HFF-Myc (cell line): ENCODE data around the gene ALDH4A1.

ENCODE experiments used
- DNase-seq: peaks from one replicate; pipeline ENCODE4 v3.0.0-alpha.2; 2011; ENCODE audit warnings: low read depth; ENCODE audit errors: extremely low read depth
- H3K4me3 ChIP-seq: replicated peaks from 2 replicates; pipeline ENCODE4 v1.5.1; 2011; ENCODE audit warnings: low read depth, mild to moderate bottlenecking, control low read depth, low read length
- TF ChIP-seq, protein P1 (sequence below): IDR thresholded peaks from 2 replicates; pipeline ENCODE4 v1.5.1; 2012; ENCODE audit warnings: mild to moderate bottlenecking, low read depth, low read length, control low read depth; ENCODE audit errors: missing control alignments

ALDH4A1 gene

DNA sequence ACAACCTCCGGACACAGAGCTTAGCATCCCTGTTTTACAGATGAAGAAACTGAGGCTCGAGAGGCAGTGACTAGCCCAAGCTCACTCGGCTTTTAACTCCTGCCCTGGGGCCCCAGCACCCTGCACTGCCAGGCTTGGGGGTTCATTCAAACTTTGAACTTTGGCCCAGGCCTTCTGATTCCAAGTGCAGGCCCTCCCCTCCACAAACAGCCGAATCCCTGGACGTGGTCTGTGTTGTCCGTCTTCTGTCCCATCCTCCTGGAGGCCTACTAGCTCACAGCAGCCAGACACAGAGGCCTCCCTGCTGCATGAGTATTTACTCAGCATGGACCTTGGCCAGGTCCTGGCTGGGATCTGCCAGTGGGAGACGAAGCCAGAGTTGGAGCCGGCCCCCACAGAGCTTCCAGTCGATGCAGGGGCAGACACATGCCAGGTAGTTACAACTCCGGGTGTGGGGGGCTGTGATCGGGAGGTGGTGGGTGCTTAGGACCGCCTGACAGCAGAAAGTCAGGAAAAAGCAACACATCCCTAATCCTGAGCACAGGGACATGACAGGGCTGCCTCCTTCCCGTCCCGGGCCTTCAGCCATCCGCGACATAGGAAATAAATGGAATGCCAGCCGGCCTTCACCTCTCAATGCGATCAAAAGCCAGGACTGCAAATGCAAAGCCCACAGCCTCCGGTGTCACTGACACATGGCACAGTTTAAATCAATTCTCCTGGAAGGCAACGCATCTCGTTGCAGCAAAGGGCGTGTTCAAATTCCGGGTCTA, 46.7 kb upstream of the ALDH4A1 start:
- H3K4me3 ChIP-seq, result peak overlapping the region; percentile 41
- DNase-seq, result no peak
- TF ChIP-seq, protein P1, sequence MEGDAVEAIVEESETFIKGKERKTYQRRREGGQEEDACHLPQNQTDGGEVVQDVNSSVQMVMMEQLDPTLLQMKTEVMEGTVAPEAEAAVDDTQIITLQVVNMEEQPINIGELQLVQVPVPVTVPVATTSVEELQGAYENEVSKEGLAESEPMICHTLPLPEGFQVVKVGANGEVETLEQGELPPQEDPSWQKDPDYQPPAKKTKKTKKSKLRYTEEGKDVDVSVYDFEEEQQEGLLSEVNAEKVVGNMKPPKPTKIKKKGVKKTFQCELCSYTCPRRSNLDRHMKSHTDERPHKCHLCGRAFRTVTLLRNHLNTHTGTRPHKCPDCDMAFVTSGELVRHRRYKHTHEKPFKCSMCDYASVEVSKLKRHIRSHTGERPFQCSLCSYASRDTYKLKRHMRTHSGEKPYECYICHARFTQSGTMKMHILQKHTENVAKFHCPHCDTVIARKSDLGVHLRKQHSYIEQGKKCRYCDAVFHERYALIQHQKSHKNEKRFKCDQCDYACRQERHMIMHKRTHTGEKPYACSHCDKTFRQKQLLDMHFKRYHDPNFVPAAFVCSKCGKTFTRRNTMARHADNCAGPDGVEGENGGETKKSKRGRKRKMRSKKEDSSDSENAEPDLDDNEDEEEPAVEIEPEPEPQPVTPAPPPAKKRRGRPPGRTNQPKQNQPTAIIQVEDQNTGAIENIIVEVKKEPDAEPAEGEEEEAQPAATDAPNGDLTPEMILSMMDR, result no peak

DNA sequence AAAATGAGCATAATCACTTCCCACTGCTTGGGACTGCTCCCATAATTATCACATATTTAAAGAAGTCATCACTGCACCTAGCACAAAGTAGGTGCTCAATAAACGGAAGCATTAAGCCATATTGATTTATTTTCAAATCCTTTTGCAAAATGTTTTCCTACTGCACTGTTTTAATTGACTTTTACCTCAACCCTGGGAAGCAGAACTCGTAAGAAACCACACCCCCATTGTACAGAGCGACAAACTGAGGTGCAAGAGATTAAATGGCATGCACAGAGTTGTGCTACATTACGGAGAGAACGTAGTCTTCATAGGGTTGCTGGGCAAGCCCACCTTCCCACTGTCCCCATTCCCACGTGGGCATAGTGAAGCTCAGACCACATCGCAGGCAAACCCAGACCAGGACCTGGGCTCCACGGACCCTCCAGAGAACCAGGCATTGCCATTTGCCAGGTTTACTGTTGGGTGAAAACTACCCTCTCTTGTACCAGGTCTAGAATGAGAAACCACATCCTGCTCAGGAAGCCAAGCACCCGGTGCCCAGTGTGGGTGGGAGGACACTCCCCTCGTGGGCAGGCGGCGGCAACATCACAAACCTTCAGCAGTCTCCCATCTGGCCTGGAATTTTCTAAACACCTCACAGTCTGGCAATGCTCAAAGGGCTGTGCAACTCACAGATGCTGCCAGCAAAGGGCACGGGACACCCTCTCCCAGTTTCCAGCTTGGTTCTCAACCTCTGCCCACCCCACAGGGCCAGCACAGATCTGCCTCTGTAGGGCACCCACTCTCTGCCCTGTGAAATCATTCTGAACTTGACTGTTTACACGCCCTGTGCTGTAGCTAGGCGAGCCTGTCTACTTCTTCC, 45.9 kb upstream of the ALDH4A1 start:
- DNase-seq, result no peak
- H3K4me3 ChIP-seq, result no peak overlapping the region
- TF ChIP-seq, protein P1, result no peak

DNA sequence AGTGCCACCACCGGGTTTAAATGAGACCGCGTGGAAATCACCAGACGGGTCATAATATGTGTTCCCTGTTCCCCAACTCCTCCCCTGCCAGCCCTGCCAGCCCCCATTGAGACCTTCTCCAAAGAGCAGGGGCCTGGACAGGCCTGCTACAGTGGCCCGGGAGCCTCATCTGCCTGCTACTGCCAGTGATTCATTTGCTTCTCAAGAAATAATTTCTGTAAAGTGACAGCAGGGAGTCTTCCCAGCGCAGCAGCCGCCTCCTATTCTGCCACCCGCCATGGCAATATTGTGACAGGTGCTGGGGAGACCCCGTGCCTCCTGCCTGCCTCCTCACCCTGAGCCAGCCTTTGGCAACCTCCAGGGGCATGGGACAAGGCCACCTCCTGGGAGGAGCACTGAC, 45.2 kb upstream of the ALDH4A1 start:
- DNase-seq, result no peak
- H3K4me3 ChIP-seq, result no peak overlapping the region
- TF ChIP-seq, protein P1, result no peak

DNA sequence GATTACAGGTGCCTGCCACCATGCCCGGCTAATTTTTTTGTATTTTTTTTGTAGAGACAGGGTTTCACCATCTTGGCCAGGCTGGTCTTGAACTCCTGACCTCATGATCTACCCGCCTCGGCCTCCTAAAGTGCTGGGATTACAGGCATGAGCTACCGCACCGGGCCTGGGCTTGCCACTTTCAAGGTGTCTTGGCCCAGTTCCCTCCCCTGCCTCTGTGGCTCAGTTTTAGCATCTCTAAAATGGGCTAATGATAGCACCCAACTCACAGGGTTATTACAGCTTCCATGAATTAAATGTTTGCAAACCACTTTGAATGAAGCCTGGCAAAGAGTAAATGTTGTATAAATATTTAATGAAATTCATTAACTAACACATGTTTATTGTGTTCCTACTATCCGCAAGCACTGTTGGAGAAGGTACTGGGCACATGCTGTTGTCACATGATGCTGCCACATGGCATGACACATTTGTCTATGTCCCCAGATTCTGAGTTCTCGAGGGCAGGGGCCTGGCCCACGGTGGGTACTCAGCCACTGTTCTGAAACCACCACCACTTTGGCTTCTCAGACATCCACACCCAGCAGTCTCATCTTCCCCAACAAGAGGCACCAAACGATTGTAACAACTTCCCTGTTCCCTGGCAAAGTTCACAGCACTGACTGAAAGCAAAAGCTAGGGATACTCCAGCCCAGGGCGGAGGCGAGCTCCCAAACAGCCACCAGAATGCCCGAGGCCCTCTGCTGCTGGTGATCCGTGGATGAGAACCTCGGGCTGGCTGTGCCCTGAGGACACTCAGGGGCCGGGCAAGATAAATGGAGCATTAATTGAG, 44.4 kb upstream of the ALDH4A1 start:
- no peak overlapping the region for H3K4me3 ChIP-seq
- DNase-seq, result no peak
- TF ChIP-seq, protein P1, result no peak

DNA sequence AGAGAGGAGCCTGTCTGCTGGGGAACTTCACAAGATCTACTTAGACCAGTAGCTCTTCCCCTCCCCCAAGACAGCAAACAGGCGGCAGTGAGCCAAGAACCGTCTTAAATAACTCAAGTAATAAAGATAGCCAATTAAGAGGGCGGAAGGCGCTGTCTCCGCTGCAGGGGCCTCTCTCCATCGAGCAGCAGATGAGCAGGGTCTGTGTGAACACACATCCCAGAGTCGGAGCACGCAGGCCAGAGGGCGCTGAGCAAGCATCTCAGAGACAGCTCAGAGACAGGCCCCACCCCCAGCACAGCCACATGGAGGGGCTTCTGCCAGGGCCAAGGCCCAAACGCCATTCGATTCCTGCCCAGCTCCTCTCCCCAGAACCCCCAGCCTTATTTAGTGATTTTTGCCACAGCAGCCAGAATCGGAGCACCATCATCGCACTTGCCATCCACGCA, 43.1 kb upstream of the ALDH4A1 start:
- H3K4me3 ChIP-seq, result no peak overlapping the region
- TF ChIP-seq, protein P1, result no peak
- DNase-seq, result no peak

DNA sequence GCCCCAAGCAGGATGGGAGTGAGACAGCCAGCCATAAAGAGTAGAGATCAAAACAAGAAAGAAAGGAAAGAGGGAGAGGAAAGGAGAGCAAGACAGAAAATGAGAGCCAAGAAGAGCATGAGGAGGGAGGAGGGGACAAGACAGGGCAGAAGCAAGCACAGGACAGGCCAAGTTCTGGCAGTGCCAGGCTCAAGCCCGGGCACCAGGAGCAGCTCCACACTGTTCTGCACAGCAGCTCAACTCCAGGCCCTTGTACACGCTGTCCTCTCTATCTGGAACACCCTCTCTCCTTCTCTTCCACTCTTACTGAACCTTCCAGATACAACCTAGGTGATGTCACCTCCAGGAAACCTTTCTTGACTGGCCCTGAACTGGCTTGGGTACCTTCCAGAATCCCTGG, 42.5 kb upstream of the ALDH4A1 start:
- no peak for DNase-seq
- TF ChIP-seq, protein P1, result no peak
- H3K4me3 ChIP-seq, result no peak overlapping the region
